OCI-LY3 (cell line): ENCODE measurements around the gene VIT.

Experiments
- H2AFZ ChIP-seq: fragments of 200-600, 300-600 bp; shearing (Covaris generic); 2 replicates; pipeline ENCODE4 v1.6.0; 2014; ENCODE audit warnings: antibody characterized with exemption, low read depth, low read length
- H3K27ac ChIP-seq: fragments of 200-600, 300-600 bp; sonication (generic); 2 replicates; pipeline ENCODE4 v1.5.1; 2014; ENCODE audit warnings: mild to moderate bottlenecking, low read length, moderate library complexity, mixed read lengths
- H3K27me3 ChIP-seq: fragments of 200-600, 300-600 bp; sonication (generic); 2 replicates; pipeline ENCODE4 v1.6.1; 2014; ENCODE audit warnings: low read depth, low read length, mixed read lengths
- H3K36me3 ChIP-seq: fragments of 200-600, 300-600 bp; sonication (generic); replicated peaks from 2 replicates; pipeline ENCODE3; 2014; ENCODE audit warnings: low read depth, low read length, mixed read lengths
- H3K4me1 ChIP-seq: fragments of 300-600, 200-600 bp; sonication (generic); 2 replicates; pipeline ENCODE4 v1.6.1; 2014; ENCODE audit warnings: low read length, mixed read lengths
- H3K4me2 ChIP-seq: fragments of 200-600, 300-600 bp; sonication (generic); 2 replicates; pipeline ENCODE4 v1.6.1; 2014; ENCODE audit warnings: low read length, mixed read lengths
- H3K4me3 ChIP-seq: fragments of 300-600, 200-600 bp; sonication (generic); 2 replicates; pipeline ENCODE4 v1.5.1; 2014; ENCODE audit warnings: antibody characterized with exemption, mild to moderate bottlenecking, low read length, moderate library complexity
- H3K79me2 ChIP-seq: fragments of 300-600, 200-600 bp; shearing (Covaris generic); 2 replicates; pipeline ENCODE4 v1.6.1; 2014; ENCODE audit warnings: mild to moderate bottlenecking, low read length, mixed read lengths
- H3K9ac ChIP-seq: fragments of 300-600, 200-600 bp; shearing (Covaris generic); 2 replicates; pipeline ENCODE4 v1.6.0; 2014; ENCODE audit warnings: mild to moderate bottlenecking, low read length, moderate library complexity
- H3K9me3 ChIP-seq: fragments of 200-600, 300-600 bp; shearing (Covaris generic); 2 replicates; pipeline ENCODE4 v1.6.1; 2014; ENCODE audit warnings: low read length, mixed read lengths; ENCODE audit not compliant: insufficient read depth
- H4K20me1 ChIP-seq: fragments of 200-600, 300-600 bp; sonication (generic); 2 replicates; pipeline ENCODE4 v1.6.1; 2016; ENCODE audit warnings: low read length, mixed read lengths; ENCODE audit not compliant: insufficient read depth
- CTCF ChIP-seq: fragments of 200-600, 300-600 bp; sonication (generic); IDR thresholded peaks from 2 replicates; pipeline ENCODE4 v1.5.1; 2014; ENCODE audit warnings: antibody characterized with exemption, low read length, low read depth
- EZH2phosphoT487 ChIP-seq: fragments of 200-600 bp; shearing (Covaris generic); IDR thresholded peaks from 2 replicates; pipeline ENCODE4 v1.6.1; 2018; ENCODE audit warnings: antibody characterized with exemption, mixed run types, low read depth

VIT gene

GRCh38 chr2:36770542-36771287 lies 74.2 kb downstream of the VIT start:
- Histone ChIP-seq H3K4me2 (no peak overlapping the region), H2AFZ (no peak overlapping the region), H3K4me3 (no peak overlapping the region), H3K36me3 (no peaks in the 10 kb centered on the region), H3K27me3 (no peaks in the 10 kb centered on the region), H3K27ac (no peak overlapping the region), H4K20me1 (no peaks in the 10 kb centered on the region), H3K4me1 (no peaks in the 10 kb centered on the region), H3K79me2 (no peaks in the 10 kb centered on the region), H3K9me3 (no peaks in the 10 kb centered on the region), H3K9ac (no peak overlapping the region)
- peak; percentile 71 for TF ChIP-seq CTCF
- no peak for TF ChIP-seq EZH2phosphoT487

GRCh38 chr2:36771671-36772070 lies 75.2 kb downstream of the VIT start:
- H3K4me1 ChIP-seq: no peaks in the 10 kb centered on the region
- TF ChIP-seq CTCF (no peak), EZH2phosphoT487 (no peak)
- H4K20me1 ChIP-seq: no peaks in the 10 kb centered on the region

GRCh38 chr2:36773947-36774346 lies 77.4 kb downstream of the VIT start:
- no peak overlapping the region for H2AFZ ChIP-seq
- TF ChIP-seq CTCF: no peak
- no peak for TF ChIP-seq EZH2phosphoT487

More at GRCh38 chr2:36771671-36772070, 75.2 kb downstream of the VIT start:
- Histone ChIP-seq H3K4me3 (no peak overlapping the region), H3K27me3 (no peaks in the 10 kb centered on the region), H3K27ac (no peak overlapping the region), H3K4me2 (no peak overlapping the region), H3K79me2 (no peaks in the 10 kb centered on the region), H3K36me3 (no peaks in the 10 kb centered on the region), H3K9ac (no peak overlapping the region), H2AFZ (no peak overlapping the region), H3K9me3 (no peaks in the 10 kb centered on the region)

GRCh38 chr2:36775261-36775660 lies 78.8 kb downstream of the VIT start:
- no peak for TF ChIP-seq CTCF
- TF ChIP-seq EZH2phosphoT487: no peak

More at GRCh38 chr2:36773947-36774346, 77.4 kb downstream of the VIT start:
- Histone ChIP-seq H3K36me3 (no peaks in the 10 kb centered on the region), H3K4me2 (no peak overlapping the region), H3K4me3 (no peak overlapping the region), H3K9me3 (no peaks in the 10 kb centered on the region), H3K27ac (no peak overlapping the region), H3K27me3 (no peaks in the 10 kb centered on the region), H3K79me2 (no peaks in the 10 kb centered on the region), H3K4me1 (no peaks in the 10 kb centered on the region), H4K20me1 (no peaks in the 10 kb centered on the region), H3K9ac (no peak overlapping the region)

More at GRCh38 chr2:36775261-36775660, 78.8 kb downstream of the VIT start:
- H2AFZ ChIP-seq: no peak overlapping the region
- H3K4me1 ChIP-seq: peaks cover 3% of the 10 kb centered on the region
- H3K79me2 ChIP-seq: no peaks in the 10 kb centered on the region
- H3K9ac ChIP-seq: no peak overlapping the region
- no peaks in the 10 kb centered on the region for H3K9me3 ChIP-seq
- no peak overlapping the region for H3K27ac ChIP-seq
- no peaks in the 10 kb centered on the region for H3K27me3 ChIP-seq
- no peaks in the 10 kb centered on the region for H3K36me3 ChIP-seq
- H4K20me1 ChIP-seq: no peaks in the 10 kb centered on the region
- no peak overlapping the region for H3K4me3 ChIP-seq
- no peak overlapping the region for H3K4me2 ChIP-seq
